ENCODE results near the gene RNF113A.

- TF ChIP-seq, protein P1, sequence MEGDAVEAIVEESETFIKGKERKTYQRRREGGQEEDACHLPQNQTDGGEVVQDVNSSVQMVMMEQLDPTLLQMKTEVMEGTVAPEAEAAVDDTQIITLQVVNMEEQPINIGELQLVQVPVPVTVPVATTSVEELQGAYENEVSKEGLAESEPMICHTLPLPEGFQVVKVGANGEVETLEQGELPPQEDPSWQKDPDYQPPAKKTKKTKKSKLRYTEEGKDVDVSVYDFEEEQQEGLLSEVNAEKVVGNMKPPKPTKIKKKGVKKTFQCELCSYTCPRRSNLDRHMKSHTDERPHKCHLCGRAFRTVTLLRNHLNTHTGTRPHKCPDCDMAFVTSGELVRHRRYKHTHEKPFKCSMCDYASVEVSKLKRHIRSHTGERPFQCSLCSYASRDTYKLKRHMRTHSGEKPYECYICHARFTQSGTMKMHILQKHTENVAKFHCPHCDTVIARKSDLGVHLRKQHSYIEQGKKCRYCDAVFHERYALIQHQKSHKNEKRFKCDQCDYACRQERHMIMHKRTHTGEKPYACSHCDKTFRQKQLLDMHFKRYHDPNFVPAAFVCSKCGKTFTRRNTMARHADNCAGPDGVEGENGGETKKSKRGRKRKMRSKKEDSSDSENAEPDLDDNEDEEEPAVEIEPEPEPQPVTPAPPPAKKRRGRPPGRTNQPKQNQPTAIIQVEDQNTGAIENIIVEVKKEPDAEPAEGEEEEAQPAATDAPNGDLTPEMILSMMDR (IDR thresholded peaks at IDR 0.05): peak in 4 of 6 experiments; percentile 50 to 64 (median 56)
- no peak for TF ChIP-seq POLR2A (IDR thresholded peaks at IDR 0.05)
These were observed 16.3 kb upstream of the RNF113A start for GRCh38 chrX:119887721-119888425.

Measured in Peyer's patch (tissue), 4 donors.